GM23248 (cell line): ENCODE results near the gene FAT4. TPM values are rescaled to one million over a fixed set of nuclear protein-coding genes. Genes with fewer than 3 reads are reported as not detected.

Experiments
- DNase-seq: peaks from one replicate; pipeline ENCODE4 v3.0.0-alpha.2; 2015
- H2AFZ ChIP-seq: fragments of 200-600 bp; sonication (generic); 2 replicates; pipeline ENCODE4 v1.6.1; 2016; ENCODE audit warnings: antibody characterized with exemption
- H3F3A ChIP-seq: fragments of 200-600 bp; sonication (generic); 2 replicates; pipeline ENCODE4 v1.6.1; 2016; ENCODE audit warnings: mild to moderate bottlenecking, antibody characterized with exemption, mixed run types; ENCODE audit not compliant: insufficient read depth
- H3K27ac ChIP-seq: fragments of 200-600 bp; sonication (generic); 2 replicates; pipeline ENCODE4 v1.5.1; 2016; ENCODE audit warnings: mild to moderate bottlenecking
- H3K27me3 ChIP-seq: fragments of 200-600 bp; sonication (generic); replicated peaks from 2 replicates; pipeline ENCODE4 v1.6.1; 2016; ENCODE audit warnings: mild to moderate bottlenecking; ENCODE audit not compliant: insufficient read depth
- H3K36me3 ChIP-seq: fragments of 200-600 bp; sonication (generic); 2 replicates; pipeline ENCODE4 v1.6.1; 2016; ENCODE audit warnings: low read depth, mild to moderate bottlenecking
- H3K4me1 ChIP-seq: fragments of 200-600 bp; sonication (generic); 2 replicates; pipeline ENCODE4 v1.6.1; 2016; ENCODE audit warnings: mild to moderate bottlenecking; ENCODE audit not compliant: insufficient read depth
- H3K4me2 ChIP-seq: fragments of 200-600 bp; sonication (generic); one replicate; pipeline ENCODE4 v1.6.1; 2016; ENCODE audit warnings: mild to moderate bottlenecking; ENCODE audit not compliant: unreplicated experiment
- H3K4me3 ChIP-seq: fragments of 200-600 bp; sonication (generic); 2 replicates; pipeline ENCODE4 v1.5.1; 2016; ENCODE audit warnings: mild to moderate bottlenecking
- H3K79me2 ChIP-seq: fragments of 200-600 bp; sonication (generic); 2 replicates; pipeline ENCODE4 v1.6.1; 2016; ENCODE audit warnings: mild to moderate bottlenecking; ENCODE audit not compliant: insufficient read depth
- H3K9ac ChIP-seq: fragments of 200-600 bp; sonication (generic); 2 replicates; pipeline ENCODE4 v1.6.1; 2016; ENCODE audit warnings: mild to moderate bottlenecking
- H3K9me2 ChIP-seq: fragments of 200-600 bp; sonication (generic); 2 replicates; pipeline ENCODE4 v1.6.1; 2016; ENCODE audit warnings: mixed run types, mild to moderate bottlenecking, moderate library complexity; ENCODE audit not compliant: insufficient read depth
- H3K9me3 ChIP-seq: fragments of 200-600 bp; sonication (generic); one replicate; pipeline ENCODE4 v1.6.1; 2017; ENCODE audit warnings: low read depth
- H4K20me1 ChIP-seq: fragments of 200-600 bp; sonication (generic); 2 replicates; pipeline ENCODE4 v1.6.0; 2016; ENCODE audit not compliant: insufficient read depth
- EZH2 ChIP-seq: fragments of 200-600 bp; sonication (generic); IDR thresholded peaks from 2 replicates; pipeline ENCODE4 v1.6.1; 2018; ENCODE audit warnings: antibody characterized with exemption, mild to moderate bottlenecking; ENCODE audit not compliant: insufficient read depth, poor library complexity, severe bottlenecking
- EZH2phosphoT487 ChIP-seq: fragments of 200-600 bp; sonication (generic); IDR thresholded peaks from 2 replicates; pipeline ENCODE4 v1.6.1; 2018; ENCODE audit warnings: antibody characterized with exemption, moderate library complexity, mild to moderate bottlenecking, low read depth; ENCODE audit not compliant: insufficient read depth
- WGBS, 2 experiments: methylation state at CpG; one replicate each; pipeline ENCODE4 v1.1.6; 2015 to 2017; ENCODE audit warnings: low lambda C conversion rate in 2 of 2, low coverage in 1 of 2; ENCODE audit errors: missing lambda C conversion rate in 2 of 2; 5-methylcytosine and 5-hydroxymethylcytosine counted together
- in situ Hi-C: fragments of 300-500 bp; cut with MboI; formaldehyde crosslinking; loops from 2 replicates; pipeline ENCODE4 v1.15.0; 2020
- polyA plus RNA-seq: library from polyadenylated mRNA; unstranded; fragments of >200 nt; fragmentation: Nextera tagmentation; extraction: Ambion mirVana; gene quantifications from 2 replicates; pipeline ENCODE4 v1.2.1, GENCODE V29; 2016
- total RNA-seq: library from RNA; depleted of rRNA; stranded (reverse); fragments of >200 nt; shearing (Covaris generic); gene quantifications from 2 replicates; pipeline ENCODE4 v1.2.3, GENCODE V29; 2014

Gene FAT4
- total and polyA plus RNA-seq, 2 experiments from 2014 or later = 2.4 to 22.0 TPM

DNA sequence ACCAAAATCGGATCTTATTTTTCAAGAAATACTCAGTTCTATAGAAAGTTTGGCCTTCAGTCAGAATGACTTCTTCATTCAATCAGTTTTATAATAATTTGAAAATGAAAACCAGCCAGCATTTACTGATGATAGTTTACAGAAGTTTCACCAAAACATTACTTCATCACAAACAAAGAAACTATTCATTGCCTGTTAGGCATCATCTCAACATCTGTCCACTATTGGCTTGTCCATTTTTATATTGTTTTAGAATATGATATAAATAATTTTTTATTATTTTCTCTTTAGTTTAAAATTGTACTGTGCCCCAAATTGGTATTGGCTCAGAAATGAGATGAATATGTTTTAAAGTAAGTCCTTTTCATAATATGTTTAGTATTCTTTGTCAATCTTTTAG, 38.4 kb downstream of the FAT4 start:
- Histone ChIP-seq H3K4me2 (no peak overlapping the region), H3K4me1 (no peaks in the 10 kb centered on the region), H3K4me3 (no peak overlapping the region), H3K27ac (no peak overlapping the region), H3K79me2 (peaks cover 52% of the 10 kb centered on the region), H3F3A (no peaks in the 10 kb centered on the region), H2AFZ (no peak overlapping the region), H3K27me3 (no peaks in the 10 kb centered on the region), H3K9me2 (no peaks in the 10 kb centered on the region), H3K9ac (no peak overlapping the region), H3K9me3 (no peaks in the 10 kb centered on the region), H3K36me3 (no peaks in the 10 kb centered on the region), H4K20me1 (no peaks in the 10 kb centered on the region)
- in situ Hi-C loops = no loop called here
- WGBS, 2 experiments = 12 to 18% methylated on average over 1 of the region's 1 CpG
- TF ChIP-seq EZH2 (no peak), EZH2phosphoT487 (no peak)
- no peak for DNase-seq

DNA sequence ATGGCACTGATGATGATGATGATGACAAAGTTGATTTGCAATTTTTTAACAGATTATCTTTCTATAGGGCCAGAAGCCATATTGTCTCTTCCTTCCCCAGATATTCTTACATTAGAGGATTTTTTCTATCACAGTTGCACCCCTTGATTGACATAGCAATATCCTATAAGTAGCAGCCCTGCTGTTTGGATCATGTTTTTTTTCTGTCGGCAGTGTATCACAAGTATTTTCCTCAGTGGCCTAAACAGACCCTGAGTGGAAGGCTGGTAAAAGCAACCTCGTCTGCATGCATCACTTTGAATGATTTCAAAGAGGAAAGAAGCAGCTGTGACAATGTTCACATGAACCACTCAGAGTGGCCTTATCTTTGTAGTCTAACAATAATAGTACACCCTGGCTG, 41.0 kb downstream of the FAT4 start:
- H3K27ac ChIP-seq = no peak overlapping the region
- in situ Hi-C loops = no loop called here
- H3K79me2 ChIP-seq = peaks cover 58% of the 10 kb centered on the region
- no peak for DNase-seq
- no peaks in the 10 kb centered on the region for H4K20me1 ChIP-seq
- H3F3A ChIP-seq = no peaks in the 10 kb centered on the region
- WGBS, 2 experiments = 96 to 98% methylated on average over 2 of the region's 2 CpGs
- H3K4me2 ChIP-seq = no peak overlapping the region
- H3K9ac ChIP-seq = no peak overlapping the region
- TF ChIP-seq EZH2 = no peak
- no peak for TF ChIP-seq EZH2phosphoT487
- H3K9me2 ChIP-seq = no peaks in the 10 kb centered on the region
- H2AFZ ChIP-seq = no peak overlapping the region
- H3K4me3 ChIP-seq = no peak overlapping the region
- H3K36me3 ChIP-seq = no peaks in the 10 kb centered on the region
- 0 out of 2 replicates have a peak, but pooled peaks cover 9% of the 10 kb centered on the region for H3K4me1 ChIP-seq
- no peaks in the 10 kb centered on the region for H3K27me3 ChIP-seq
- no peaks in the 10 kb centered on the region for H3K9me3 ChIP-seq

GRCh38 chr4:125357675-125358074, 42.9 kb downstream of the FAT4 start:
- no peaks in the 10 kb centered on the region for H3F3A ChIP-seq
- H3K36me3 ChIP-seq = no peaks in the 10 kb centered on the region
- in situ Hi-C loops = no loop called here
- no peaks in the 10 kb centered on the region for H4K20me1 ChIP-seq
- H2AFZ ChIP-seq = no peak overlapping the region
- H3K9me2 ChIP-seq = no peaks in the 10 kb centered on the region
- H3K27ac ChIP-seq = no peak overlapping the region
- H3K4me1 ChIP-seq = 0 out of 2 replicates have a peak, but pooled peaks cover 9% of the 10 kb centered on the region
- no peak overlapping the region for H3K9ac ChIP-seq
- TF ChIP-seq EZH2 (no peak), EZH2phosphoT487 (no peak)
- no peak for DNase-seq
- H3K4me3 ChIP-seq = no peak overlapping the region
- peaks cover 59% of the 10 kb centered on the region for H3K79me2 ChIP-seq
- H3K27me3 ChIP-seq = no peaks in the 10 kb centered on the region
- 47 to 49% methylated on average over 4 of the region's 4 CpGs for WGBS, 2 experiments
- no peak overlapping the region for H3K4me2 ChIP-seq
- no peaks in the 10 kb centered on the region for H3K9me3 ChIP-seq

DNA sequence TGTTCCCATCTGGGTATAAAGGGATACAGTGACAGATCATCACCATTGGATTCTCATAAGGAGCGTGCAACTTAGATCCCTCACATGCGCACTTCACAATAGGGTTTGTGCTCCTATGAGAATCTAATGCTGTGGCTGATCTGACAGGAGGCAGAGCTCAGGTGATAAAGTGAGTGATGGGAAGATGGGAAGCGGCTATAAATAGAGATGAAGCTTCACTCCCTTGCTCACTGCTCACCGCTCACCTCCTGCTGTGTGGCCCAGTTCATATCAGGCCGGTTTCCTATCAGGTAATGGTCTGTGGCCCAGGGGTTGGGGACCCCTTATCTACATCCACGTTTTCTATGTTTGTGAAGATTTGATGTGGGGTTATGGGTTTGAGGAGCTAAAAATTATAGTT, 43.7 kb downstream of the FAT4 start:
- 0 out of 2 replicates have a peak, but pooled peaks cover 9% of the 10 kb centered on the region for H3K4me1 ChIP-seq
- no peaks in the 10 kb centered on the region for H3K27me3 ChIP-seq
- no peaks in the 10 kb centered on the region for H4K20me1 ChIP-seq
- no peak overlapping the region for H3K27ac ChIP-seq
- in situ Hi-C loops = no loop called here
- peaks cover 57% of the 10 kb centered on the region for H3K79me2 ChIP-seq
- H3K4me3 ChIP-seq = no peak overlapping the region
- H3F3A ChIP-seq = no peaks in the 10 kb centered on the region
- H2AFZ ChIP-seq = no peak overlapping the region
- TF ChIP-seq EZH2 = no peak
- TF ChIP-seq EZH2phosphoT487 = no peak
- no peak for DNase-seq
- no peaks in the 10 kb centered on the region for H3K9me2 ChIP-seq
- WGBS, 2 experiments = 97% methylated on average over 6 of the region's 6 CpGs
- H3K4me2 ChIP-seq = no peak overlapping the region
- no peaks in the 10 kb centered on the region for H3K36me3 ChIP-seq
- no peak overlapping the region for H3K9ac ChIP-seq
- no peaks in the 10 kb centered on the region for H3K9me3 ChIP-seq

DNA sequence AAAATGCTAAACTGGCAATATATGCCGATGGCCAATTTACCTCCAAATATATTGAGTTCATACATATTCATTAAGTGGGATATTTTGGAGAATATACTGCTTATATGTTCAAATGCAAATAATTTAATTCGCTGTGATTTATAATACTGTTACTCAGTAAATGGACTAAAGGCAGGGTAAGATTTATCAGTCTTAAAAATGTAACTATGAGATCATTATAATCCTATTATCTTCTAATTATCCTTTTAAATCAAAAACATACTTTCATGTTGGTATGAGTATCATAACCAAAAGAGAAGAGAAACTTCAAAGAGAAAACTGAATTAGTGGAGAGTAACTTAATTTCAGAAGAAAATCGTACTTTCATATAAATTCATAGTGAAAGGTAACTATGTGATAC, 44.6 kb downstream of the FAT4 start:
- no peaks in the 10 kb centered on the region for H3F3A ChIP-seq
- WGBS, 2 experiments = 37 to 40% methylated on average over 3 of the region's 3 CpGs
- no peaks in the 10 kb centered on the region for H4K20me1 ChIP-seq
- H3K27ac ChIP-seq = no peak overlapping the region
- no peaks in the 10 kb centered on the region for H3K9me2 ChIP-seq
- H3K79me2 ChIP-seq = peaks cover 63% of the 10 kb centered on the region
- H3K36me3 ChIP-seq = no peaks in the 10 kb centered on the region
- TF ChIP-seq EZH2phosphoT487 (no peak), EZH2 (no peak)
- H3K9me3 ChIP-seq = no peaks in the 10 kb centered on the region
- H3K4me3 ChIP-seq = peak overlapping the region; percentile 12; the same call in 1 of the 2 replicates
- no peaks in the 10 kb centered on the region for H3K27me3 ChIP-seq
- 0 out of 2 replicates have a peak, but pooled peaks cover 9% of the 10 kb centered on the region for H3K4me1 ChIP-seq
- H2AFZ ChIP-seq = peak overlapping the region; percentile 41; the same call in 1 of the 2 replicates
- no peak for DNase-seq
- peak overlapping the region; percentile 24 for H3K4me2 ChIP-seq
- in situ Hi-C loops = no loop called here
- H3K9ac ChIP-seq = no peak overlapping the region
